Breast epithelium (tissue), 3 donors: ENCODE measurements around the gene ST8SIA5.

Experiments used
- POLR2AphosphoS5 ChIP-seq, 3 donors: sonication (generic); formaldehyde crosslinking; IDR thresholded peaks; one replicate each; pipeline ENCODE4 v1.6.1; 2017; ENCODE audit warnings: antibody characterized with exemption in 3 of 3
- TF ChIP-seq, protein P1 (sequence below), 3 donors: fragments of 450-650 bp; IDR thresholded peaks; one replicate each; pipeline ENCODE4 v1.5.1; 2016 to 2017; ENCODE audit warnings: antibody characterized with exemption in 3 of 3, mild to moderate bottlenecking in 3 of 3, moderate library complexity in 3 of 3

DNA sequence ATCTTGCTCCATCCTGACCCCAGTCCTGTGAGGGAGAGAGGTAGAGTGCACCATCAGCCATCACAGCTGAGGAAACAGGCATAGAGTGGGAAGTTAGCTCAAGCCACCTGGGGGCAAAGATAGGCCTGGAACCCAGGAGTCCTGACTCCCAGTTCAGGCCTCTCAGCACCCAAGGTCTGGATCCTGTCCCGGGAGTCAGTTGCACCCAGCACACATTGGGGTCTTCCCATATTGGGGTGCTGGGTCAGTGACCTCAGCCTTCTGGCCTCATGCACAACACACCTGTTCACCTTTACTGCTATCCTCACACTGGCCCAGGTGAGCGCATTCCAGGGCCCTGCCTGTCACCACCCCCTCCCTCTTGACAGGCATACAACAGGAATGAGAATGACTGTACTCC is 24.7 kb downstream of the ST8SIA5 start:
- TF ChIP-seq, protein P1, sequence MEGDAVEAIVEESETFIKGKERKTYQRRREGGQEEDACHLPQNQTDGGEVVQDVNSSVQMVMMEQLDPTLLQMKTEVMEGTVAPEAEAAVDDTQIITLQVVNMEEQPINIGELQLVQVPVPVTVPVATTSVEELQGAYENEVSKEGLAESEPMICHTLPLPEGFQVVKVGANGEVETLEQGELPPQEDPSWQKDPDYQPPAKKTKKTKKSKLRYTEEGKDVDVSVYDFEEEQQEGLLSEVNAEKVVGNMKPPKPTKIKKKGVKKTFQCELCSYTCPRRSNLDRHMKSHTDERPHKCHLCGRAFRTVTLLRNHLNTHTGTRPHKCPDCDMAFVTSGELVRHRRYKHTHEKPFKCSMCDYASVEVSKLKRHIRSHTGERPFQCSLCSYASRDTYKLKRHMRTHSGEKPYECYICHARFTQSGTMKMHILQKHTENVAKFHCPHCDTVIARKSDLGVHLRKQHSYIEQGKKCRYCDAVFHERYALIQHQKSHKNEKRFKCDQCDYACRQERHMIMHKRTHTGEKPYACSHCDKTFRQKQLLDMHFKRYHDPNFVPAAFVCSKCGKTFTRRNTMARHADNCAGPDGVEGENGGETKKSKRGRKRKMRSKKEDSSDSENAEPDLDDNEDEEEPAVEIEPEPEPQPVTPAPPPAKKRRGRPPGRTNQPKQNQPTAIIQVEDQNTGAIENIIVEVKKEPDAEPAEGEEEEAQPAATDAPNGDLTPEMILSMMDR (IDR thresholded peaks at IDR 0.05): no peak
- no peak for TF ChIP-seq POLR2AphosphoS5 (IDR thresholded peaks at IDR 0.05)
